ENCODE results near the gene IGSF10.

The IGSF10 gene

DNA sequence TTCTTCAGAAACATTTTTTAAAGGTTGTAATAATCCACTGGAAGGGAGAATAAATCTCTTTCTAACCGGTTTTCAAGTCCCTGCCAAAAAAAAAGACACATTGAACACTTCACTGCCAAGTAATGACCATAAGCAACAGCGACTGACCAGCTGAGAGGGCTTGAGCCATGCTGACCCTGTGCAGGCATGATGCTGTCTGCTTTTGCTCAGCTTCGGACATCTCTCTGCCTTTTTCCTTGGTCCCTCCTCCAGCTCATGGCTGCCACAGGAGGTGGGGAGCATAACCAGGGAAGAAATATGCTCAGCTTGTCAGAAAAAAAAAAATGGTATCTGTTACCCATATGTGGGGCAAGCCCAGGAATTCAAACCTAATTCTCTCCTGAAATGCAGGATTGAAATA is 1.5 kb downstream of the IGSF10 start:
- no peak for DNase-seq

DNA sequence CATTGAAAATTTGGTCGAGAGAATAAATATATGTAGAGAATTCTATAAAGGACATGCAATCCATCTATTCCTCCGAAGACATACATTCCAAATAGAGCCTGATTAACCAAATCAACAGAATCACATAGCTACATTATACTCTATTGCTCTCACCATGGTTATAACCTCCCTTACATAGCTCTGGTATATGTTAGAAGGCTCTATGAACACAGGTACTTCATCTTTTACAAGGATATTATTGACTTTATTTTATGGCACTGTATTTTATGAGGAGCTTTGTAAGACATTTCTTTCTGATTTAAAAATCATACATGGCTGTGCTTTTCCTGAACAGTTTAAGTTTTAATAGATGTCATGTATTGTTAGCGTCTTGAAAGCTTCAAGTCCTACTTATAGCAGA is 4.8 kb downstream of the IGSF10 start:
- DNase-seq: no peak

DNA sequence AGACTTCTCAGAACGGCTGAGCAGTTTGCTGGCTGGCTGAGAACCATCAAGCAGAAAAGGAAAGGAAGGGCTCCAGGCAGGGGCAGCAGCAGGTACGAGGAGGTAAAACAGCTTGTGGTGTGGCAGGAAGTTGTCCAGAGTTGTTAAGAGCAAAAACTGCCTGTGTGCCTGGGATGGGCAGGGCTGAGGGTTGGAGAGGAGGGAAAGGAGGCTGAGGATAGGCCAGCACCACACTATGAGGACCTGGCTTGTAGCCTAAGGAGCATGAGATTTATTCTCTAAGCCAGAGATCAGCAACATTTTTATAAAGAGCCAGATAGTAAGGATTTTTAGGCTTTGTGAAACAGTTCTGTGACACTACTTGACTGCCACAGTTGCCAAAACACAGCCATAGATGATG is 8.0 kb downstream of the IGSF10 start:
- no peak for DNase-seq

DNA sequence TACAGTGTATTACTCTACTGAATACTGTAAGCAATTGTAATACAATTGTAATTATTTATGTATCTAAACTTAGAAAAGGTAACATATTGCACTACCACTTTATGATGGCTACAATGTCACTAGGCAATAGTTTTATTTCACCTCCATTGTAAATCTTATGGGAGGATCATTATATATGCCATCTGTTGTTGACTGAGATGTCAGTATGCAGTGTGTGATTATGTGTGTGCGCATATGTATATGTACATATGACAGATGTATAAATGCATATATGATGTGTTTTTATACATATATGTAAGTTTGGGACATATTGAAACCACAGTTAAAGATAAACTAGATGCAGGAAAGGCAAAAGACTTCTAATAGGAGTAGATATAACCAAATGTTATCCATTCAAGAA is 8.5 kb downstream of the IGSF10 start:
- DNase-seq: no peak

DNA sequence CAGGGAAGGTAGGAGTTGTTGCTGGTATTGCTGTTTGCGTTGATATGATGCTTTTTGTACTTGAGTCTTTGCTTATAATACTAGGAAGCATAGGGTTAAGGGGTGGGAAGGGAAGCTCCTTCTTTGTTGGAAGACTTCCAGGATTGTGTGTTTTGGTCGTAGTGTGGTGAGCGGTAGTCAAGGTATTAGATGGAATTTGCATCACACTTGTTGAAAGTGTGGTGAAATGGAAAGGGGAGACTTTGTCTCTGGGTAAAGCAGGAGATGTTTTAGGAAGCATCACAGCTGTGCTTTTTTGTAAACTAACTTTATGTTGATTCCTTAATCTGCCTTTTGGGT is 14.9 kb downstream of the IGSF10 start:
- DNase-seq: no peak

DNA sequence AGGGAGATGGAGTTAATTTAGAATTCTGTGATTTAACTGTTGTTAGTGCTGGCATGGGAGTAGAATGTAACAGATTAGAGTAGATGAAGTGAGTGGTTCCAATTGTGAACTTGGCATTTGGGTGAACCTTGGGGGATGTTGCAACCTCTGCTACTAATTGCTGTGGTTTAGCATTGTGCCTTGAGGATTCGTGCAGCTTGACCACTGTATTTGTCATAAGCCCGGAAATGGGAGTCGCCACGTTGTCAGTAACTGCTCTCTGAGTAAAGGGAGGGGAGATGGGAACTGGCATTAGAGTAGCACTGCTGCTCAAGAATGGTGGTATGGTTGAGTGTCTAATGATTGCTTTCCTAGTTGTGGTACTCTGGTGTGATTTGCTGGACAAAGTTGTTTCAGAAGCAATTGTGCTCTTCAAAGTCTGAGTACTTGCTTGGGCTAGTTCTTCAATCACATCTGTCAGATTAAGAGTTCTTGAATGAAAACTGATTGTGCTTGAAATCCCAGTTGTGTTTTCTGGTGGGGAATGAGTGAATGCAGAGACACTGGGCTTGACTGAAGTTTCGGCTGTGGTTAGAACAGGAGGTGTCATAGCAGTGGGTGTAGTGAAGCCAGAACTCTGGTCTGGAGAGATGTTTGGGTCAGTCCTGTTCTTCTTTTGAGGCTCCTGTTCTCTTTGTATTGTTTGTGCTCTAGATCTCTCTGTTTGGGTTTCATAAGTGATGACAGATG is 15.4 kb downstream of the IGSF10 start:
- no peak for DNase-seq

DNA sequence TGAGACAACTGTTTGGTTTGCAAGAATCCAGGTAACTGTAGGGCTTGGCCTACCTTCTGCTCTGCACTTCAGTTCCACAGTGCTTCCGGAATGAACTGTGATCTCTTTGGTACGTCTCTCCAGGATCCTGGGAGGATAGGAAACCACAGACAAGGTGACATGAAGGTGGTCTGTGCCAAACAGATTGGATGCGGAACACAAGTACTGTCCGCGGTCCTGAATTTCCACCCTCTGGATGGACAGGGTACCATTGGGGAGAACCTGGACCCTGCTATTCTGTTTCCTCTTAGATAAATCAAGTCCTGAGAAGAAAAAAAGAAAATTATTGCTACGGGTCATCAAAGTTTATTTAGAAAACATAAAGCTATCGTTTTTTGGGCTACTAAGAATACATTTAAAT is 17.3 kb downstream of the IGSF10 start:
- DNase-seq: no peak

DNA sequence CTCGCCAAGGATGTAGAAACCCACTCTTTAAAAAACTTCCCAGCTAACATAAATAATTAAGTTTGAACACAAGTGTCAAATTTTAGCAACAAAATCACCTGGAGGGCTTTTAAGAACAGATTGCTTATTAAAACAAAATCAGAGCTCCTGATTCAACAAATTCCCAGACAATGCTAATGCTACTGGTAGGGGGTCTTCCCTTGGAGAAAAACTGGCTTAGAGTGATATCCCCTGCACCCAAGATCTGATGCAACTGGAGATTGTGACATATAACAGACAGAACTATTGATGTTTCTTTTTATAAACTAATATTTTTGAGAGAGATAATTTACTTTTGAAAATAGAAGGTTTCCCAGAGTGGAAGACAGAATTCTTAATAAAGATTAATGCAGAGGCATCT is 19.9 kb downstream of the IGSF10 start:
- DNase-seq: no peak

DNA sequence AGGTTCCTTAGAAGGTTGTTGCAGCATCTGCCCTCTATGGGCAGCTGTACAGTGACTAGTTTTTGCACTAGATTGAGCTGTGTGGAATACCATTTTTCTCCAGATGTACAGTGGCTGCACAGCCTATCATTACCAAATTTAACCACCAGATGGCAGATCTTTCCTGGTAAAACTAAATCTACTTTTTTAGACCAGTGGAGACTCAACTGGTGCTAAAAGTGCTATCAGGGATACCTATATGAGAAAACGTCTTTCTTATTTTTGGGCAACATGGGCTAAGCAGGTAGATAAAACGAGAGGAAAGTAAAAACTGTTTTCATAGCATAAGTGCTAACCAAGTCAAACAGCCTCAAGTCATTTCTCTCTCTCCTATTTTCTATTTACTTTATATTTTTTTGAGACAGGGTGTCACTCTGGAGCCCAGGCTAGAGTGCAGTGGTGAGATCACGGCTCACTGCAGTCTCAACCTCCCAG is 21.2 kb downstream of the IGSF10 start:
- DNase-seq: peak; percentile 71

DNA sequence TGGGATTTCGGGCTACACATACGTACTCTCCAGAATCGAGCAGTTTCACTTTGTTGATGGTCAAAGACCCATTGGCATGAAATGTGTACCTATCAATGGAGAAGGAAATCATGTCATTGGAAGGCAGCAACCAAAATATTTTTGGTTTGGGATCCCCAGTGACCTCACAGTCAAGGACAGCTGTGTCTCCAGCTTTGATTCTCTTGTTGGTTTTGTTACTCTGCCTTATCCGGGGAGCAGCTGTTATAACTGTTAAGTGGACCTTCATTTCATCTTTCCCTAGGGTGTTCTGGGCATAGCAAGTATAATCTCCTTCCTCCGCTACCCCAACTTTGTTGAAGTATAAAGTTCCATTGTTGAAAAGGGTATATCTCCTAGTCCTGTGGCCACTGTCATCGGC is 23.0 kb downstream of the IGSF10 start:
- DNase-seq: no peak

DNA sequence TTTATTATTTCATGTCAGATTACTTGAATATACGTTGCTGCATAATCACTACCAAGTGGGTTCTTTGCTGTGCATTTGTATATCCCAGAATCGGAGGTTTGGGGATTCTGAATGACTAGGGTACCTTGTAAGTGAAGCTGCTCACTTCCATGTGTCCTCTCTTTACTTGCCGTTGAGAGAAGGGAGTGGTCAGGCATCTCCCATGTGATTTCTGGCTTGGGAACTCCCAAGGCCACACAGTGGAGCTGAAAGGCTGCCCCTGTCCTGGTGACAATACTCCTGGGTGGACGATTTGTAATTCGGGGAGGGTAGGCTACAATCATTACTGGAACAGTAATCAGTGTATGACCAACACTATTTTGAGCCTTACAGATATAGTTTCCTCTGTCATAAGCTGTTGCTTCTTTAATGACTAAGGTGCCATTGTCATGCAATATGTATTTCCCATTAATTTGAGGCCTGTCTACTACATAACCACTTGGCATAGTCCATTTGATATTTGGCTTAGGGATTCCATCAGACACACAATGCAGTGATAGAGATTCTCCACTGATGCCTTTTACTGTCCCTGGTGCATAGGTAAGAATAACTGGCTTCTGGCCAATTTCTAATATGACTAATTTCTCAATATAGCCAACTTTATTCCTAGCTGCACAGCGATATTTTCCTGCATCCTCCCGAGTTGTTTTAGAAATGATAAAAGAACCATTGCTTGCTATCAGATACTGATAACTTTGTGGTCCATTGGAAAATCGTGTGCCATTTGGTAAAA is 24.0 kb downstream of the IGSF10 start:
- no peak for DNase-seq

DNA sequence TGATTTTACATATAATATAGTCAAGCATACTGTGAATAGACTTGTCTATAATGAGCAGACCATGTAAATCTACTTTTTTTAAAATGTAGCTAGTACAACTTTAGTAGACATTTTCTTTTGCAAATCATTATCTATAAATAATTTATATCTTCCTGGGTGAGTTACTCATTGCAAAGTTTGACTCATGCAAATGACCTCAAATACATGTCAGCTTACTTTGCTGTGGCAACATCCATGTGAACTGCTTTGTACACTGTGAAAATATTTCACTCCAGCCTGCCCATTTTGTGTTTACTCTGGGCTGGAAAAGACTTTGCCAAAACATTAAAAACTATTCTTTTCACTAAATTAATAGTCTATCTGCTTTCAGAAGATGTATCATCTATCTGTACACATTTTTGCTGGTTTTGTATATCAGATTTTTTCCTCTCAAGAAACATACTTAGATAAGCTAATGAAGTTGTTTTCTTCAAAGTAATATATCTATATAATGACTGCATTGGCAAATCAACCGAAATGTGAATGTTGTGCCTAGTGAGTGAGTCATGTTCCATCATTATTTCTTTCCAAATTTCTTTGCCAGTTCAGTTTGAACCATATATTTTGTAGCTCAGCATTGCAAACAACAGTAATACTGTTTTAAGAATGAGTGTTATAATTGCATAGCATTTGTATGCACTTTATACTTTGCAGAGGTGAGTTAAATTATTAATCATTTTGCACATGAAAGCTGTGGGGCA is 26.5 kb downstream of the IGSF10 start:
- DNase-seq: no peak

DNA sequence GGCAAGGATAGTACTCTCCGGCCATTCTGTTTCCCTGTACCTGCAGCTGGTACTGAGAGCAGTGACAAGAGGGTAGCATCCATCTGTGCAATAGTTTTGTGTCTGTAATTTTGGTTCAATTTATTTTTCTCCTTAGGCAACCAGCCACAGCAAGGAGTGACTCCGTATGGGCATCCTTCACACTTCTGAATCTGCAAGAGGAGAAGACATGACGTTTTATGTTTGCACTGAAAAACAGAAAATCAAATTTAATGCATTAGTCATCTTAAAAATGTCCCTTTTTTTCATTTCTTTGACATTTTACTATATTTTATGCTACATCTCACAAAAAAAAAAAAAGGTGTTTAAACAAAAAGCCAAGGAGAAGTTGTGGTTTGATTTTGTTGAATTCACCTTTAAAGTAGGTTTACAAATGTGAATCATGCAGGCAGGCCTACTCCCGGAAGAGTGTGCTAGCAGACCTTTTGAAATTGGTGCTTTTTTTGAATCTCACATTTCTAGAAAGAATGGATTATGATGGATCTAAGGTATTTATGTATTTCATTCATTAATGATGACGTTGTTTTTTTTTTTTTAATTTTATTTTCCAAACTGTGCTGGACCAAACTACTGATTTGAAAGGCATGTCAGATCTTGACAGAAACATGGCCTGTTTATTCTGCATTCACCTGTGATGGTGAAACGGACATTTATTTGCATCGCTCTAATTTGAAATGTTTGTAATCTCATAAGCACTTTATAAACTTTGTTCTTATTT is 28.1 kb downstream of the IGSF10 start:
- DNase-seq: no peak

DNA sequence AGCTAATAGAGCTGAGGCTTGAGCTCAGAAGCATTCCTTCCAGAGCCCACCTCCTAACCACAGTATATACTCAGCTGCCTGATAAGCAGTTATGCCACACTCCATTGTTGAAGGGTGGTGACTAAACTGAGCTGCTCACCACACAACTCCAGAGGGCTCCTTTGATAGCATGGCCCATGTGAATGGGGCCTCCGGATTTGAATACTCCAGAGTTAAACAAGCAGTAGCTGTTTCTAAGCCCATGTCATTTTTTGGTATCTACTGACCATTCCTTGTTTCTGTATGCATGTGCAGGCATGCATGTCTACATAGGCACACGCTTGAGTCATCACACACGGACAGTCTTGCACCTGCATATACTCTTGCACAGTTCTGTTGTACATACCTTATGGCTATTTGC is 28.9 kb downstream of the IGSF10 start:
- no peak for DNase-seq

DNA sequence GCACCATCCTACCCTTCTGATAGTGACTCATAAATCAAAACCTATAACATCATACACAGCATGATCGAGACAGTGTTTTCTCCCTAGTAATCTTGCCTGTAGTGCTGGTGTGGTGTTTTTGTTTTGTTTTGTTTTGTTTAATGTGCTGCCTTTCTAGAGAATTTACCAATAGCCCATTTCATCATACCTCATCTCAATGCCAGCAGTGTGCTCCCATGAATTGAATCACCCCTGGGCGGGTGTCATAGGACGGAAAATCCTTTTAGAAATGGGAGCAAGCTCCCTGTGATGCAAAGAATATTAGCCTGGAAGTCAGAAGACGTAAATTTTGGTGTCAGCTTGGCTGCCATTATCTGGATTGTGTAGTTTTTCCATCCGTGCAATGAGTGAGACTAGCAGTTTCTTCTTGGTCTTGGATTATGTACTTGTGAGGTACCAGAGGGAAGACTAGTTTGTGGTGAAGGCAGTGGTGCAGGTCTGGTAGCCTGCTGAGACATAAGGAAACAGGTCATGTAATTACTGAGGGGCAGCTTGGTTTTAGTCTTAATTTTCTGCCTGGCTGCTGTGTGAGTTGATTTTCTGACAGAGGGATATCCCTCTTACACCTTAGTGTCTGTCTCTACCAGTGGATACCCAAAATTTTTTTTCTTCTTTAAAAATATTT is 29.9 kb downstream of the IGSF10 start:
- no peak for DNase-seq

DNA sequence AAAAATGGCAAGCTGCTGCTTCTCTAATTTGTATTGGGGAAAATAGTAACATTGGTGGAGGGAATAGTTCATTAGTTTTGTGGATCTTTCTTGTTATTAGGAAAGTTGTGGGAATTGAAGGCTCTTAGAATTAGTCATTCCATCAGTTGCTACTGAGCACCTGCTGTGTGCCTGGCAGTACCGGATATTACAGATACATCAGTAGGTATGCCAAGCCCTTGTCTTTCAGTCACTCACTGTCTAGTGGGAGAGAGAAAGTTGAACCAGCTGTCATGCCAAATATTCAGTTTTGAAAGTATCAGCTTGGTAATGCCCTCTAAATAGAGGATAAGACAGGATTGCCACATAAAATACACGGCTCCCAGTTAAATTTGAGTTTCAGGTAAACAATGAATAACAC is 32.5 kb downstream of the IGSF10 start:
- no peak for DNase-seq

DNA sequence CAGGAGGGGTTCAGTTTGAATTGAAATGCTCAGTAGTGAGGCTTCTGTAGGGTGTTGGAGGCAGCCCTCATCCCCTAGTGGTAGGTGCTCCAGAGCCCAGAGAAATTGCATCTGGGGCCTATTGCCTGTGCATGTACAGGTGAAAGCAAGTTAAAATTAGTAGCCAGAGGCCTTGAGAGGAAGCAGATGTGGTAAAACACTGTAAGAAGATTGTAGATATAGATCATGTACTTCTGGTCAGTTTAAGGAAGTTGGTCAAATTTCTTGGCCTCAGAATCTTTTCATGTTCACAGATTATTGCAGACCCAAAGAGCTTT is 34.6 kb downstream of the IGSF10 start:
- DNase-seq: no peak

DNA sequence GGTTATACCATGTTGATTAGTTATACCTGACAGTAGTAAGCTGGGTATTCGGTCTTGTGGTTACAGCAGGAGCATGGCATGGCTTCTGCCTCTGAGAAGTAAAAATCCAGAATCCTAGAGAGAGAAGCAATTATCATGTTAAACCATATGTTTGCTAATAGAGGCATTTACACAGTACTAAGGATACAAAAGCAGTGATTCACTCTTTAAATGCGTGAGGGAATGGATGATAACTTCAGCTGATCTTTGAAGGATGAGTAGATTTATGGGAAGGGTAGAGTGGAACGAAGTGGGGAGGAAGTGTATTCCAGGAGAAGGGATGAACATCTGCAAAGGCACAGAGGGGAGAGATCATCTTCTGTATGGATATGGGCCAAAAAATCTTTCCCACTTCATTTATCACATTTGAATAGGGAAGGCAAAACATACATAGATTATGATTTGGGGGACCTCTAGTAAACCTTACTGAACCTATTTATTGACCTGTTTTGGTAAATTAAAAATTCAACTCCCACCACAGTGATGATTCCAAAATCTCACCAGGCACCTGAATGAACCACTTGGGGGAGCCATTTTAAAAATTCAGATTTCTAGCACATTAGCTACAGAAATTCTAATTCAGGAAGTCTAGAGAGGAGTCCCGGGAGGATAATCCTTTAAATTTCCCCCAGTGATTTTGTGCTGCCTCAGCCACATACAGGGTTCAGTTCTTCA is 35.1 kb downstream of the IGSF10 start:
- DNase-seq: peak; percentile 21

DNA sequence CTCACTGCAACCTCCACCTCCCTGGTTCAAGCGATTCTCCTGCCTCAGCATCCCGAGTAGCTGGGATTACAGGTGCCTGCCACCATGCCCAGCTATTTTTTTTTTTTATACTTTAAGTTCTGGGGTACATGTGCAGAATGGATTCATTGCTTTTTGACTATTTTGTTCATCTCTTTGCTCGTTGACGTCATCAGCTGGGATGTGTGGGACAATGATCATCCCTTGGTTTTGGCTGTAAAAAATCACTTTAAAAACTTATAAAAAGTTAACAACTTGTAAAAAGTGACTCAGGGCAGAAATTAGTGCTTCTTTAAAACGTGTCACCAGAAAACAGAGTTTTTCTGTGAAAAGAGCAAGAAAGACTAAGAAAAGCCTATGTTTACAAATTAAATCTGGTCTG is 37.8 kb downstream of the IGSF10 start:
- DNase-seq: no peak

DNA sequence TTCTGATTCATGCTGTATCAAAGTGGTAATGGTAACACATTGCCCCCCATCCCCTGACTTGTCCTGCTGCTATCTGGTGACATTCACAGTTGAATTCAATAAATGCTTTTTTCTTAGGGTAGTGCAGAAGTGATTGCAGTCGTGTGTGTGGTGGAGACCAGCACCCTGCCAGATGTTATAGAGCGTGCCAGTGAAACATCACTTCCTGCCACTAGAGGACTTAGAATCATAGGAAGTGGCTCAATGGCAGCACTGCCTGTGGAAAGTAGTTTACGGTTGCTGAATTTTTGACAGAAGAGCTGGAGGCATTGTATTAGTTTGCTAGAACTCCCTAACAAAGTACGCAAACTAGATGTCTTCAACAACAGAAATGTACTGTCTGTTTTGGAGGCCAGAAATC is 38.9 kb downstream of the IGSF10 start:
- DNase-seq: no peak

DNA sequence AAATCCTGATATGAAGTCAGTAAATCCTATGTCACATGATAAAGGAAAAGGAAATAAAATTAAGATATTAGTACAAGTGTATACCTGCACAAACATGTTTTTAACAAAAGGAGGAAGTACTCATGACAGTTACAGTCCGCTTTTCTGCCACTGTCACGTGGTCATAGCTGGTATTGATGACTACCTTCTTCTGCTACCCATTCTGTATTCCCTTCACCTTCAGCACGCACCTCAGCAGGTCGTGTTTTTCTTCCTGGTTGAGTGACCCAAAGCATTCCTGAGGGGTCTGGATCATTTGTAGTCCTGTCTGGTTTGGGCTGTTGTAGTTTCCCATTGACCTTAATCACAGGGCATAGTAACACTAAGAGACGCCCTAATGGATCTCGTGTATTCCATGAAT is 41.1 kb downstream of the IGSF10 start:
- no peak for DNase-seq

DNA sequence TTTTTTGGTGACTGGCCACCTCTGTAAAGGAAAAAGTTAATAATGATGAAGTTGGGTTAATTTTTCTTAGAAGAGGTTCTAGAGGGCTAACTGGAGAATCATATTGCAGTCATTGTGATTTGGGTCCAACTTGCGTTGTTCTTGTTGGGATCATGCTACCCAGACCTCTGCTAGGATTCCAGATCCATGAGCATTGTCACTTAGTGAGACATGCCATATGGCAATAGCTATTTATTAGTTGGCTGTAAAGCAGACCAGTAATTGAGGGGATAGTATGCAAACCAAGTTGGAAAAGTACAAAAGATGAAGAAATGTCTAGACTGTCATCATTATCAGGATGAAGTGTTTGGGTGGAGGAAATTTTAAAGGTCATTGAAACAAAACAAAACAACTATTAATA is 45.6 kb downstream of the IGSF10 start:
- DNase-seq: no peak
